ENCODE data around the gene AKT3.

The AKT3 gene

GRCh38 chr1:243482141-243483022, 367.7 kb downstream of the AKT3 start:
- peaks cover 10% of the 10 kb centered on the region for H3K4me1 ChIP-seq (ENCODE audit: control insufficient read depth, insufficient read depth, low read length)
- no peak overlapping the region for H3K27ac ChIP-seq (ENCODE audit: insufficient read depth, low read depth, low read length, poor library complexity, severe bottlenecking)
- H3K36me3 ChIP-seq (ENCODE audit: control insufficient read depth, insufficient read depth, low read length): no peaks in the 10 kb centered on the region
- H3K27me3 ChIP-seq (ENCODE audit: control insufficient read depth, insufficient read depth, low read length, poor library complexity, severe bottlenecking): peaks cover 14% of the 10 kb centered on the region
- H3K4me3 ChIP-seq (ENCODE audit: insufficient read depth, low read depth, low read length): peak overlapping the region; percentile 39
- WGBS, 2 experiments: 28 to 31% methylated on average over 25 of the region's 25 CpGs
- no peaks in the 10 kb centered on the region for H3K9me3 ChIP-seq (ENCODE audit: control insufficient read depth, low read length)

- H3K4me1 ChIP-seq (ENCODE audit: control insufficient read depth, insufficient read depth, low read length): peaks cover 15% of the 10 kb centered on the region
- H3K27me3 ChIP-seq (ENCODE audit: control insufficient read depth, insufficient read depth, low read length, poor library complexity, severe bottlenecking): peaks cover 14% of the 10 kb centered on the region
- no peaks in the 10 kb centered on the region for H3K9me3 ChIP-seq (ENCODE audit: control insufficient read depth, low read length)
- no peak overlapping the region for H3K27ac ChIP-seq (ENCODE audit: insufficient read depth, low read depth, low read length, poor library complexity, severe bottlenecking)
- no peaks in the 10 kb centered on the region for H3K36me3 ChIP-seq (ENCODE audit: control insufficient read depth, insufficient read depth, low read length)
- no peak overlapping the region for H3K4me3 ChIP-seq (ENCODE audit: insufficient read depth, low read depth, low read length)
- WGBS, 2 experiments: 95 to 97% methylated on average over 5 of the region's 5 CpGs
Observed at GRCh38 chr1:243481101-243481500, 368.9 kb downstream of the AKT3 start.

- Histone ChIP-seq H3K9me3 (ENCODE audit: control insufficient read depth, low read length) (no peaks in the 10 kb centered on the region), H3K27me3 (ENCODE audit: control insufficient read depth, insufficient read depth, low read length, poor library complexity, severe bottlenecking) (peaks cover 7% of the 10 kb centered on the region), H3K36me3 (ENCODE audit: control insufficient read depth, insufficient read depth, low read length) (no peaks in the 10 kb centered on the region), H3K4me3 (ENCODE audit: insufficient read depth, low read depth, low read length) (no peak overlapping the region), H3K27ac (ENCODE audit: insufficient read depth, low read depth, low read length, poor library complexity, severe bottlenecking) (no peak overlapping the region), H3K4me1 (ENCODE audit: control insufficient read depth, insufficient read depth, low read length) (peaks cover 37% of the 10 kb centered on the region)
- WGBS, 2 experiments: 93 to 95% methylated on average over 7 of the region's 7 CpGs
Observed at GRCh38 chr1:243477731-243478290, 372.2 kb downstream of the AKT3 start.

- Histone ChIP-seq H3K4me1 (ENCODE audit: control insufficient read depth, insufficient read depth, low read length) (peaks cover 46% of the 10 kb centered on the region), H3K27ac (ENCODE audit: insufficient read depth, low read depth, low read length, poor library complexity, severe bottlenecking) (no peak overlapping the region), H3K4me3 (ENCODE audit: insufficient read depth, low read depth, low read length) (no peak overlapping the region), H3K9me3 (ENCODE audit: control insufficient read depth, low read length) (no peaks in the 10 kb centered on the region), H3K36me3 (ENCODE audit: control insufficient read depth, insufficient read depth, low read length) (no peaks in the 10 kb centered on the region), H3K27me3 (ENCODE audit: control insufficient read depth, insufficient read depth, low read length, poor library complexity, severe bottlenecking) (no peaks in the 10 kb centered on the region)
- WGBS, 2 experiments: 16 to 25% methylated on average over 7 of the region's 7 CpGs
Observed at GRCh38 chr1:243475966-243476365, 374.1 kb downstream of the AKT3 start.

GRCh38 chr1:243474906-243475305, 375.1 kb downstream of the AKT3 start:
- 90 to 96% methylated on average over 9 of the region's 9 CpGs for WGBS, 2 experiments
- no peak overlapping the region for H3K27ac ChIP-seq (ENCODE audit: insufficient read depth, low read depth, low read length, poor library complexity, severe bottlenecking)
- peaks cover 53% of the 10 kb centered on the region for H3K4me1 ChIP-seq (ENCODE audit: control insufficient read depth, insufficient read depth, low read length)

GRCh38 chr1:243474136-243474881, 375.7 kb downstream of the AKT3 start:
- Histone ChIP-seq H3K27ac (ENCODE audit: insufficient read depth, low read depth, low read length, poor library complexity, severe bottlenecking) (no peak overlapping the region), H3K4me1 (ENCODE audit: control insufficient read depth, insufficient read depth, low read length) (peaks cover 58% of the 10 kb centered on the region), H3K4me3 (ENCODE audit: insufficient read depth, low read depth, low read length) (no peak overlapping the region), H3K27me3 (ENCODE audit: control insufficient read depth, insufficient read depth, low read length, poor library complexity, severe bottlenecking) (no peaks in the 10 kb centered on the region), H3K36me3 (ENCODE audit: control insufficient read depth, insufficient read depth, low read length) (no peaks in the 10 kb centered on the region), H3K9me3 (ENCODE audit: control insufficient read depth, low read length) (no peaks in the 10 kb centered on the region)
- WGBS, 2 experiments: 81 to 87% methylated on average over 55 of the region's 55 CpGs

More at GRCh38 chr1:243474906-243475305, 375.1 kb downstream of the AKT3 start:
- no peak overlapping the region for H3K4me3 ChIP-seq (ENCODE audit: insufficient read depth, low read depth, low read length)
- no peaks in the 10 kb centered on the region for H3K27me3 ChIP-seq (ENCODE audit: control insufficient read depth, insufficient read depth, low read length, poor library complexity, severe bottlenecking)
- no peaks in the 10 kb centered on the region for H3K9me3 ChIP-seq (ENCODE audit: control insufficient read depth, low read length)
- H3K36me3 ChIP-seq (ENCODE audit: control insufficient read depth, insufficient read depth, low read length): no peaks in the 10 kb centered on the region

- Histone ChIP-seq H3K4me1 (ENCODE audit: control insufficient read depth, insufficient read depth, low read length) (peaks cover 59% of the 10 kb centered on the region), H3K27ac (ENCODE audit: insufficient read depth, low read depth, low read length, poor library complexity, severe bottlenecking) (peak overlapping the region; percentile 27), H3K36me3 (ENCODE audit: control insufficient read depth, insufficient read depth, low read length) (no peaks in the 10 kb centered on the region), H3K9me3 (ENCODE audit: control insufficient read depth, low read length) (no peaks in the 10 kb centered on the region), H3K27me3 (ENCODE audit: control insufficient read depth, insufficient read depth, low read length, poor library complexity, severe bottlenecking) (no peaks in the 10 kb centered on the region), H3K4me3 (ENCODE audit: insufficient read depth, low read depth, low read length) (no peak overlapping the region)
- WGBS, 2 experiments: 82 to 83% methylated on average over 8 to 9 of the region's 12 CpGs
Observed at GRCh38 chr1:243473227-243474135, 376.6 kb downstream of the AKT3 start.

- 93 to 95% methylated on average over 3 of the region's 3 CpGs for WGBS, 2 experiments
- Histone ChIP-seq H3K36me3 (ENCODE audit: control insufficient read depth, insufficient read depth, low read length) (no peaks in the 10 kb centered on the region), H3K4me3 (ENCODE audit: insufficient read depth, low read depth, low read length) (no peak overlapping the region), H3K27ac (ENCODE audit: insufficient read depth, low read depth, low read length, poor library complexity, severe bottlenecking) (no peak overlapping the region), H3K27me3 (ENCODE audit: control insufficient read depth, insufficient read depth, low read length, poor library complexity, severe bottlenecking) (no peaks in the 10 kb centered on the region), H3K9me3 (ENCODE audit: control insufficient read depth, low read length) (no peaks in the 10 kb centered on the region), H3K4me1 (ENCODE audit: control insufficient read depth, insufficient read depth, low read length) (peaks cover 59% of the 10 kb centered on the region)
Observed at GRCh38 chr1:243471754-243472745, 378.0 kb downstream of the AKT3 start.

All from ectodermal cell (in vitro differentiated cells).